GM18861 (cell line): Measurements from ENCODE around the gene DENND5B.
"Not testable (repeated sequence)": the region's sequence is repeated elsewhere in the genome, so short reads cannot be mapped to it uniquely, and the experiment has no call there.

ENCODE experiments used
- ATAC-seq: cut with Tn5 transposase; IDR thresholded peaks from one replicate; pipeline ENCODE4 v1.9.1; 2021; ENCODE audit not compliant: unreplicated experiment

The DENND5B gene

GRCh38 chr12:31590642-31591379, at the start of gene DENND5B:
TSS of gene DENND5B (minus strand) at chr12:31591136. CDS start at chr12:31590832, 304 bp downstream.
- peak; percentile 39 for ATAC-seq

GRCh38 chr12:31634620-31635019, 43.7 kb upstream of the DENND5B start:
- no peak for ATAC-seq

GRCh38 chr12:31633464-31633863, 42.5 kb upstream of the DENND5B start:
- ATAC-seq, result no peak

- no peak for ATAC-seq
Measured at GRCh38 chr12:31631809-31632208, 40.9 kb upstream of the DENND5B start.

- ATAC-seq, result no peak
Measured at GRCh38 chr12:31631023-31631724, 40.2 kb upstream of the DENND5B start.

- ATAC-seq, result no peak
Measured at GRCh38 chr12:31629756-31630732, 39.1 kb upstream of the DENND5B start.

- no peak for ATAC-seq
Measured at GRCh38 chr12:31627456-31628054, 36.6 kb upstream of the DENND5B start.

GRCh38 chr12:31626270-31626995, 35.5 kb upstream of the DENND5B start:
- no peak for ATAC-seq

GRCh38 chr12:31622038-31622437, 31.1 kb upstream of the DENND5B start:
- no peak for ATAC-seq

- ATAC-seq, result no peak
Measured at GRCh38 chr12:31620311-31620710, 29.4 kb upstream of the DENND5B start.

- ATAC-seq, result no peak
Measured at GRCh38 chr12:31618228-31619025, 27.5 kb upstream of the DENND5B start.

- ATAC-seq, result no peak
Measured at GRCh38 chr12:31612819-31613218, 21.9 kb upstream of the DENND5B start.

- ATAC-seq, result not testable (repeated sequence)
Measured at GRCh38 chr12:31608299-31608698, 17.4 kb upstream of the DENND5B start.

GRCh38 chr12:31605531-31605930, 14.6 kb upstream of the DENND5B start:
- no peak for ATAC-seq

- peak; percentile 96 for ATAC-seq
Measured at GRCh38 chr12:31603546-31604009, 12.6 kb upstream of the DENND5B start.

GRCh38 chr12:31600750-31601149, 9.8 kb upstream of the DENND5B start:
- no peak for ATAC-seq

GRCh38 chr12:31600252-31600651, 9.3 kb upstream of the DENND5B start:
- ATAC-seq, result no peak

- ATAC-seq, result peak; percentile 46
Measured at GRCh38 chr12:31599053-31599452, 8.1 kb upstream of the DENND5B start.

GRCh38 chr12:31597066-31597465, 6.1 kb upstream of the DENND5B start:
- ATAC-seq, result no peak
